Stimulated activated CD4-positive, alpha-beta T cell treated with anti-CD3 and anti-CD28 coated beads, TNF-alpha, amount 100 ng/mL, for 48 hours (primary cell): Measurements from ENCODE around the gene NOL7.
A peak's percentile ranks its signal among the peaks of the same experiment; 100 is the strongest.

Source experiments
- DNase-seq, 3 donors: peaks; one replicate each; pipeline ENCODE4 v3.0.0-alpha.2; 2020; ENCODE audit warnings: low read depth in 3 of 3

NOL7 gene

DNA sequence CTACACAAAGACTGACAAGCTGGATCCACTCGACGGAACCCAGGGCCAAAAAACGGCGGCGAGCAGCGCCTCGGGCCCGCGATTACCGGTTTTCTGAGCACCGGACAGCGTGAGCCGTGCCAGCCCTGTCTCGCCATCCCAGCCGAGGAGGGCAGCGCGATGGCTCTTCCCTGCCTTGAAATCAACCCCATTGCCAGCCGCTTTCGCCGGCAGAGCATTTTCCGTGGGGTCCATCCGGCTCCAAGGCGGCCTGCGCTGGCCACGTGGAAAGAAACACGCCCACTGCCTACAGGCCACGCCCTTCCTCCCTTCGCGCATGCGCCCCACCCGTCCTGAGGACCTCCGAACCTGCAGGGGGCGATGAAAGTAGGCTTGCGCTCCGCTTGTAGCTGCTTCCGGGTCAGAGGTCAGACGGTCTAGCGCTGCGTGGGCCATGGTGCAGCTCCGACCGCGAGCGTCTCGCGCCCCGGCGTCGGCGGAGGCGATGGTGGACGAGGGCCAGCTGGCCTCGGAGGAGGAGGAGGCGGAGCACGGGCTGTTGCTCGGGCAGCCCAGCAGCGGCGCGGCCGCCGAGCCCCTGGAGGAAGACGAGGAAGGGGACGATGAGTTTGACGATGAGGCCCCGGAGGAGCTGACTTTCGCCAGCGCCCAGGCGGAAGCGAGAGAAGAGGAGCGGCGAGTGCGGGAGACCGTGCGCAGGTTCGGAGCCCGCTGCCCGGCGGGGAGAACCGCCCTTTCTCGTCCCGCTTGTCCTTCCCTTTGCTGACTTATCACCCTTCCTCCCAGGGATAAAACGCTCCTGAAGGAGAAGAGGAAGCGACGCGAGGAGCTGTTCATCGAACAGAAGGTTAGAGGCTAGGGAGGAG lies at the start of gene NOL7:
Gene NOL7 (plus strand): TSS at position 410 of the 866 bp plus-strand sequence. CDS start 24 bp downstream, at position 434.
- peak; percentile 97 to 99 (median 99) for DNase-seq

DNA sequence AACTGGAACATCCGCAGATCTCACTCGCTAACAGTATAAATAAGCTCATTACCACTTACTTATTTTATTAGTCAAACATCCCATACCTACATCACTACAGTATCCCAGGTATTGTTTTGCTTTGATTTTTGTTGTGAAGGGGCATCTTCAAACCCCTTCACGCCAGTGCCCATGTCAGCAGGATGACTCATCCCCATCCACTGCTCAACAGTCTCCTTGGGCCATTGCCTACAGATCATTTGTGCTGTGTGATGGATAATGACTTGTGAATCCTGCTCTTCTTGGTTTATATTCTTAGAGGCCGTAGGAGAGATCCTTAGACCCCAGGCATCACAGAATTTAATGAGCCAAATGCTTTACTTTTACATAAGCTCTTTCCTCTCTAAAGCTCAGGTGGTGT lies 49.2 kb upstream of the NOL7 start:
- DNase-seq, result no peak

DNA sequence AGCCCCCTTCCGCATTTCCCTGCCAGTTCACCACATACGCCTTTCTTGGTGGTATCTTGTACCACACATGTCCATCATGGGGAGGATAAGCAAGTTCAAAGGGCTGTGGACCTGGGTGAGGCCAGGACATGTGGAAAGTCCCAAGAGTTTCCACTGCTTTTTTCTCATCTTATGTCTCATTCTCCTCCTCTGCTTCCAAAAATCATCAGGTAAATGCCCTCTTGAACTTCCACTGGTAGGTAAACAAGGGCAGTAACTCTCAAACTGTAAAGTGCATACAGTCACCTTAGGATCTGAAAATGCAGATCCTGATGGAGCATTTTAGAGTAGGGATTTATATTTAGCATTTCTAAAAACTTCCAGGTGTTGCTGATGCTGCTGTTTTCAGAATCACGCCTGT lies 48.6 kb upstream of the NOL7 start:
- DNase-seq, result no peak

DNA sequence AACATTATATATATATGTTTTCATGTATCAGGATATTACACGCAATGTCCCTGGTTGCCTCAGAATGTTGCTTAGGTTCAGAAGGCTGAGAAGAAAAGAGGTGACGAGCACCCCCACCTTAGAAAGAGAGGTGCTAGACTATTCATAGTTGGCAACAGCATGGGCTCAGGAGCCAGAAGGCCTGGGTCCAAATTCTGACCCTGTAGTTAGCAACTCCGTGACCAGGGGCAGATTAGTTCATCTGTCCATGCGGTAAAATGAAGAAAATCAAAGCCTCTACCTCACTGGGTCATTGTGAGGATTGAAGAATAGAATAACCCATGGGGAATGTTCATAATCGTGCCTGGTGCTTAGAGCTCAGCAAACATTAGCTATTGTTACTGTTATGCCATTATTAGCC lies 46.2 kb upstream of the NOL7 start:
- DNase-seq, result no peak

DNA sequence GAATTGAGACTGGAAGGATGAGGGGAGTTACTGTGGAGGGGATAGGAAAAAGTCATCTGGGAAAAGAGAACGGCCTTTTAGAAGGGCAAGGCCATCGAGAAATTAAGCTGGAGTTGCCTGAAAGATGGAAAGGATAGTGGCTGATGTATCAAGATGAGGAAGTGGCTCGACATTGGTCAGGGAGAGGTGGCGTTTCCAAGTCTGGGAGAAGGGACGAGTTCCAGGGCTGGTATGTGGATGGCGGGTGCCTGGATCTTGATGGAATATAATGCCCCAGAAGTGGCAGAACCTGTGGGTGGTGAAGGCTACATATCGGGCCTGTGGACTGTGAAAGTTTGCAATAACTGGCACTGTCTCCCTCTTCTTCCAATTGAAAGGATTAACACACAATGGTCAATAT lies 42.9 kb upstream of the NOL7 start:
- DNase-seq, result no peak

DNA sequence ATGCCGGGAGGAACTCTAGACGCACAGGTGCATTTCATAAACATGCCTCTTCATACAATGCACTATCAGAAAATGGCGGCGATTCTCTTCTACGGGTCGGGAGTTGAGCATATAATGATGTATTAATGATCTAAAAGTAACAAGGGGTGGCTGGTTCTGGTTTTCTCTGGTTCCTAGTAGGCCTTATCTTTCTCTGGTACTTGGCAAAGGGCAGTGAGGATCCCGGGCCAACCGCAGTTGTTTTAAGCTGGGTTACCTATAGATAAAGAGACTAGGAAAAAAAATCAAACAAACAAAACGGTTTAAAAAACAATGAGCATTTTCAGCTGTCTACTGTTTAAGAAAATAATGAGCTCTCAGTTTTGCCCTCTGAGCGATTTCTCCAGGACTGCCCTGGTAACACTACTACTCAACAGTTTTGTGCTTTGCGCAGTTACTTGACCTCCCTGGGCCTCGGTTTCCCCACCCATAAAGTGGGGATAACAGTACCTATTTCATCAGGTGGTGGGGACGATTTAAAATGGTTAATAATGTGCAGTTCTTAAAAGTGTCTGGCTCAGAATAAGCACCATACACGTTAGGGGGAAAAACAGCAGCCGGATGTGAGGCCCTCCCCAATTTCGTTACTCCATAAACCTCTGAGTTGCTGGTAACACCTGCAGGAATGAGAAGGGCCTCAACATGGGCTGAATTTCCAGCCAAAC lies 42.0 kb upstream of the NOL7 start:
- no peak for DNase-seq

DNA sequence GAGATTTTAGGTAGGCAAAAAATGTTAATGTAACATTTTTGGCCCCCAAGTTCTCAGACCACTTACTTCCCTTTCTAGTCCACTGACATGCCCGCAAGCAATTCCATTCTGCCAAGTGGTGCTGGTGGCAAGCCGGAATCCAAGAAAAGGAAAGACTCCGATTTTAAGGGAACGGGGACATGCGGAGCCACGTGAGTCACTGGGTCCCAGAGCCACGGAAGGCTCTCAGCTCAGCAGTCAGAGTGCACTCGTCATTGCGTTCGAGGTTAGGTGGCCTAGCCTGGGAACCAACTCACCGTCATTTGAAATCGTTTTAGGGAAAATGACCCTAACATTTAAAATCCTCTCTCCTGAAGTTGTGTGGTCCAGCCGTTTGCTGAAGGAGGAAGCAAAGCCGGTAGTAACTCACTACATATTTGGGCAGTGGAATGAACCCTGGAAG lies 41.4 kb upstream of the NOL7 start:
- no peak for DNase-seq

DNA sequence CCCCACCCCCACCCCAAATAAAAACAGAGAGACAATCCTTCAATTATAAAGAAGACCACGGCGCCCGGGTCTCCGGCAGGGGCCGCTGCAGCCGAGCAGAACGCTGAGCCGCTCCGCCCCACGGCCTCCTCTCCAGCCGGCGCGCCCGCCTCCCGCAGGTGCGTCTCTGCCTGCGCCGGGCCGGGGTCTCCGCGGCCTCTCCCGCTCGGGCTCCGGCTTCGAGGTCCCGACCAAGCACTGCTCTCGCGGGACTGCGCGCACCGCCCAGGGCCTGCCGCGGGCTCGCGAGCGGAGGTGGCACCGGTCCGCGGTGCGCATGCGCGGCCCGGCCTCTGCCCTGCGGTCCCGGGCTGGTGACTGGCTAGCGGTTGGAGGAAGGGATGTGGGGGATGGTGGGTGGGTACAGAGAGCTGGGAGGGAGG lies 41.0 kb upstream of the NOL7 start:
- peak; percentile 77 to 96 (median 87) for DNase-seq

DNA sequence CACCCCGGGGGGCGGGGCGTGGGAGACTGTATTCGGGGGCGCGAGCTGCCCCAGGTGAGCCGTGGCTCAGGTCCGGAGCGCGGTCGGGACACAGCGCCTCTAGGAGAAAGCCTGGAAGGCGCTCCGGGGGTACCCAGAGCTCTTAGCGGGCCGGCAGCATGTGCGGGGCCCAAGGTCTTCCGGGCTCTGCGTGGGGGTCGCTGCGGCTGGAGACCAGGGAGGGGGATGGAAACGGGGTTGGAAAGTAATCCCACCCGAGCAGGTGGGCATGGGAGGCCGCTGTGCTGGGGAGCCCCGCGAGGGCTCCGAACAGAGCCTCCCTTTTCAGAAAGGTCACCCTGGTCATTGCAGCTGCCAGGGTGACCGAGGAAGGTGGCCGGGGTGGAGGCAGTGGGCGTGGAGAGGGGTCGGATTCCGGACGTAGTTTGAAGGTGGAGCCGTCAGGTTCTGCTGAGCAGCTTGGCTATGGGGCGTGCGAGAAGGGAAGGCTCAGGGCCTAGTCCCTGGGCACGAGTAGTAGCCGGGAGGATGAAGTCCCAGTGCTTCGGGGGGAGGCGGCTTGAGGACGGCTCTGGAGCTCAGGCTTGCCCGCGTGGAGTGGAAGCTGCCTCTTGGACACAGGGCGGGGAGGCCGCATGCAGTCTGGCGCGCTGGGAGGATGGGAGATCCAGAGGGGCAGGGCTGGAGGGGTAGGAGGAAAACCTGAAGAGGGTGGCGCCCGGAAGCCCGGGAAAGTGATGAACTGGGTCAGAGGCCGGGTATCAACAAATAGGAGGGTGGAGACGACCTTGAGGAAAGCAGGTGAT lies 40.4 kb upstream of the NOL7 start, which contains the start of gene SIRT5:
Gene SIRT5 (plus strand): TSS at position 31 of the 806 bp plus-strand sequence. CDS start 9,510 bp downstream, outside the sequence.
- peak; percentile 61 to 76 (median 71) for DNase-seq

DNA sequence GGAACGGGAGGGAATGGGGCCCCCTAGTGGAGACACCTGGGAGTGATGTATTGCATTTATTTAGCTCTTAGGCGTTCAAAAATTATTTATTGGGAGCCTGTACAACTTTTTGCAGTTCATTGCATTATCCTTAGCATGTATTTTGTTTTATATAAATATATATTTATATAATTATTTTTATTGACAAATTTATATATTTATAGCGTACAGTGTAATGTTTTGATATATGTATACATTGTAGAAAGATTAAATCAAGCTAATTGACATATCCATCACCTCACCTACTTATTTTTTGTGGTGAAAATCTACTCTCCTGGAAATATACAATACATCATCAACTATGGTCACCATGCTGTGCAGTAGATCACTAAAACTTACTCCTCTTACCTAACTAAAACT lies 39.8 kb upstream of the NOL7 start:
- no peak for DNase-seq

DNA sequence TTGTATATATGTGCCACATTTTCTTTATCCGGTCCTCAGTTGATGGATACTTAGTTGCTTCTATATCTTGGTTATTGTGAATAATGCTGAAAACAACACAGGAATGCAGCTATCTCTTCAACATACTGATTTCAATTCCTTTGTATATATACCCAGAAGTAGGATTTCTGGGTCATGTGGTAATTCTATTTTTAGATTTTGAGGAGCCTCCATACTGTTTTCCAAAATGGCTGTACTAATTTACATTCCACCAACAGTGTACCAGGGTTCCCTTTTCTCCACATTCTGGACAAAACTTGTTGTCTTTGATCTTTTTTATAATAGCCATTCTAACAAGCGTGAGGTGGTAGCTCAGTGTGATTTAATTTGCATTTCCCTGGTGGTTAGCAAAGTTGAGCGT lies 39.1 kb upstream of the NOL7 start:
- DNase-seq, result no peak

DNA sequence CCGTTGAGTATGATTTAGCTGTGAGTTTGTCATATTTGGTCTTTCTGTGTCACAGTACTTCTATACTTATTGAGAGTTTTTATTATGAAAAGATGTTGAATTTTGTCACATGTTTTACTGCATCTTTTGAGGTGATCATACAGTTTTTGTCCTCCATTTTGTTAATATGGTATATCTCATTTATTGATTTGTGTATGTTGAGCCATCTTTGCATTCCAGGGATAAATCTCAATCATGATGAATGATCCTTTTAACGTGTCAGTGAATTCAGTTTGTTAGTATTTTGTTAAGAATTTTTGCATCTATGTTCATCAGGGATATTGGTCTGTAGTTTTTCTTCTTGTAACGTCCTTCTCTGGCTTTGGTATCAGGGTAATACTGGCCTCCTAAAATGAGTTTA lies 37.2 kb upstream of the NOL7 start:
- no peak for DNase-seq

DNA sequence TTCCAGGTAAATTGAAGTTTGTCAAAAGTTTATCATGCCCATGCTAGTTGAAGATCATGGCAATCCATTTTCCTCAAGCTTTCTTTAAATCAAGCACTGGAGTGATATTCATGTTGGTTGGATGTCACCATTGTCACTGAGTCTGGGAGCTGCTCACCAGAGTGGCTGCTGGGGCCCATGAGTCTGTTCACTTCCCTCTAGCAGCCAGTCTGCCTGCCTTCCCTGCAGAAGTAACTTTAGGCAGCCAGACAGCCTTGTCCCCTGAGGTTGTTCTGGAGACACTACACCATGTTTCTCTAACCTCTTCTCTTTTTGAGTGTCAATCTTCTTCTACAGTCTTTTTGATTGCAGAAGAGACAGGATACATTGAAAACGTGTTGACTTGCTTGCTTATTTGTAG lies 35.2 kb upstream of the NOL7 start:
- DNase-seq, result no peak

DNA sequence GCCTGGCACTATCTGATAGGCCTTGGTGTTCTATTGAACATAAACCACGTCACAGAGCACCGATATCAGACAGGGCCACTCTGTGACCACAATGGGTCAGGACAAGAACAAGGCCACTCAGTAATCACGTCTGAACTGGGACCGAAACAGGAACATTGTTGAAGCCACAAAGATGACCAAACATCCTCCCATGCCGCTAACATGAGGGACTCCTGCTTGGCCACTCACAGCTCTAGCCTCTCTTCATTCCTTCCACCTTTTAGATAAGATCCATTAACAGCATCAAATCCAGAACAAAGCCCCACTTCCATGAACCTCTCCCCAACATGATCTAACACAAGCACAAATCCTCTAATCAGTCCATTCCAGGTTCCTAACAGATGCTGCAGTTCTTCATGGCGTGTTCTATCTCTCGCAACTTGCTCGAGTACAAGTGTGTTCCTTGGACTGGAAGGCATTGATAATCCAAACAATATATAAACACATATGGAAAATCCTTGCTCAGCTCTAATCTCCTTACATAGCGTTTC lies 33.4 kb upstream of the NOL7 start:
- DNase-seq, result no peak

DNA sequence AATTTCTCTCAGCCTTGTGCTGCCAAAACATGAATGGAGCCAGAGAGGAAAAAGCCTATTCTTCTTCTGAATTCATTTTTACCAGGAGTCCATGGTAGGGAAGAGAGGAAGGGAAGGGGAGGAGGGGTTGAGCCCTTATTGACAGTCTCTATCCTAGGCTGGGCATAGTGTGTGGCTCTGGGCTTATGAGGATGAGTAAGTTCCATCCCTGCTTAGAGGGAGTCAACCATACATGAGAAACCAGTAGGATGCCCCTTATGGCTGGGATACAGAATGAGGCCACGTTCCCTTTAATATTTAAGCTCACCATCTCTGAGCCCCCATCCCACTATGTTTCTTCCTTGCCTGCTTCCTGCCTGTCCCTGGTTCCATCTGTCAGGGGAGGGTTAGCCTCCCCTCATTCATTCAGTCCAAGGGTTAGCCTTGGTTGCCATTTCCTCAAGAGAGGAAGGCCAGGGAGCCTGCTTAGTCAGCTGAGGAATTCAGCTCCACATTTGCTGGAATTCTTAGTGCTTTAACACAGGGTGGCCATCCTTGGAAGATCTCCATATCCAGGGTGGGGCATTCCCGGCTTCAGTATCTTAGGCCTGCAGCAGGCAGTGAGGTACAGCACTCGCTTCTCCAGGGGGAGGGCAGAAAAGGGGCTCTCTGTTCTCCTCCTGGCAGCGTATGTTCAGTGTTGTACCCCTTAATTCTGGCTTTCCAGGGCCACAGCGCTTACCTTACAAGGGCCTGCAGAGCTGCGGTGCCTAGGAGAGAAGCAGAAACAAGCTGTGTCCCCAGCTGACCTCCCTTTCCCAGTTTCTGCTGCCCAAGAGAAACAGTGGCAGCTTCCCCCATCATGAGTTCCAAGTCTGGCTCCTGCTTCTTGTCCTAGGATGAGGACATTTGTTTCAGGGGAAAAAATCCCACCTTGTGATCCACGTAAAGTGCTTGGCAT lies 28.3 kb upstream of the NOL7 start:
- no peak for DNase-seq

DNA sequence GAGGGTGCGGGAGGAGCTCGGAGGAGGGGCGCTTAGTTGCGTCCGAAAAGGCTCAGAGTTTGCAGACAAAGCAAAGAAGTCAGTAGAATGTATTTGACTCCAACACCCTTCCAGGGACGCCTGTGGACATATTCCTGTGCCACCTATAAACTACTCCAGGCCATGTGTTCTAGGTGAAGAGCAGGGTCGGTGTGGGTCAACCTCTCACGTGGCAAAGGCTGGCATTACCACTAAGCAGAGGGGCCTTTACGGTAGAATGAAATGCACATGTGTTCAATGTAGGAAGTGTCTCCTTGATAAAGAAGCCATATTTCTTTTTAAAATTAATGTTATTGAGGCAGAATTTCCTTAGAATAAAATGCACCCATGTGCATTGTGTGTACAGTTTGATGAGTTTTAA lies 25.3 kb upstream of the NOL7 start:
- no peak for DNase-seq

DNA sequence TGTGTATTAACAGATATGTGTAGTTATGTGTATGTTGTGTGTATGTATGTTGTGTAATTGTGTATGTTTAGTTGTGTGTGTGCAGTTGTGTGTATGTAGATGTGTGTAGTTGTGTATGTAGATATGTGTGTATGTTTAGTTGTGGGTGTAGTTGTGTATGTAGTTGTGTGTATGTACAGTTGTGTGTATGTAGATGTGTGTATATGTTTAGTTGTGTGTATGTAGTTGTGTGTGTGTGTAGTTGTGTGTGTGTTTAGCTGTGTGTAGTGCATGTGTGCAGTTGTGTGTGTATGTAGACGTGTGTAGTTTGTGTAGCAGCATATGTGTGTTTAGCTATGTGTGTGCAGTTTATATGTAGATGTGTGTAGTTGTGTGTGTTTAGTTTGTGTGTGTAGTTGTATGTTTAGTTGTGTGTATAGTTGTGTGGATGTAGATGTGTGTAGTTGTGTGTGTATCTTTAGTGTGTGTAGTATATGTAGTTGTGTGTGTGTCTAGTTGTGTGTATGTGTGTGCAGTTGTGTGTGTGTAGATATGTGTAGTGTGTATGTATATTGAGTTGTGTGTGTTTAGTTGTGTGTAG lies 24.5 kb upstream of the NOL7 start:
- DNase-seq, result no peak

DNA sequence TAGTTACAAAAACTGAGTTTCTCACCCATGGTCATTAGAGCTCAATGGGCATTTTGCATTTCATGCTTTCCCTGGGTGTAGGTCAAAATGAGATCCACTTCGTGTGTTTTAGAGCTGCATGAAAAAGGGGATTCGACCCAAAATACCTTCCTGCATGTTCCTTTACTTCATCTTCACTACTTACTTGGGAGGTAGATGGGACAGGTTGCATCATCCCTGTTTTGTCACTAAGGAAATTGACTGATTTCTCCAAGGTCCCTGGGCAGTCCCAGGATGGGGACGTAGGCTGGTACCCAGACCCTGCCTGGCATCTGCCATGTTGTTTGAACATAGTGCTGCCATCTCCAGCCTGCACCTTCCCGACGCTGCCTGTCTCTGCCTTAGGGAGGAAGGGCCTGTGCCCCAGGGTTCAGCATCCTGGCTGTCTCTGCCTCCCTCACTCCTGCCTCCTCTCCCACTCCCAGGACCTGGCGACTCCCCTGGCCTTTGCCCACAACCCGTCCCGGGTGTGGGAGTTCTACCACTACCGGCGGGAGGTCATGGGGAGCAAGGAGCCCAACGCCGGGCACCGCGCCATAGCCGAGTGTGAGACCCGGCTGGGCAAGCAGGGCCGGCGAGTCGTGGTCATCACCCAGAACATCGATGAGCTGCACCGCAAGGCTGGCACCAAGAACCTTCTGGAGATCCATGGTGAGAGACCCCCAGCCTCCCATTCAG lies 23.8 kb upstream of the NOL7 start:
- no peak for DNase-seq

DNA sequence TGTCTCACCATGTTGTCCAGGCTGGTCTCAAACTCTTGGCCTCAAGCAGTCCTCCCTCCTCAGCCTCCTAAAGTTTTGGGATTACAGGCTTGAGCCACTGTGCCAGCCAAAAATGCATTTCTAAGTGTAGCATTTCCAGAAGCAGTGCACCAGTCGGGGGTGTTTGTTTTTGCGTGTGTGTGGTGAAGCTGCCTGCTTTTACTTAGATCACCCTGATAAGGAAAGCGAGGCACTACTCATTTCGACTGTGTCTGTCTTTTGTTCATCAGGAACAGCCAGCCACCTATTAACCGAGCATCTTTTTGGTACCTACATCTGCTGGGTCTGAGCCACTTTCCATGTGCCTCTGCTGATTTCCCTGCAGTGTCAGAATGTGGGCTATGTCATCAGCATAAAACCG lies 22.0 kb upstream of the NOL7 start:
- no peak for DNase-seq

DNA sequence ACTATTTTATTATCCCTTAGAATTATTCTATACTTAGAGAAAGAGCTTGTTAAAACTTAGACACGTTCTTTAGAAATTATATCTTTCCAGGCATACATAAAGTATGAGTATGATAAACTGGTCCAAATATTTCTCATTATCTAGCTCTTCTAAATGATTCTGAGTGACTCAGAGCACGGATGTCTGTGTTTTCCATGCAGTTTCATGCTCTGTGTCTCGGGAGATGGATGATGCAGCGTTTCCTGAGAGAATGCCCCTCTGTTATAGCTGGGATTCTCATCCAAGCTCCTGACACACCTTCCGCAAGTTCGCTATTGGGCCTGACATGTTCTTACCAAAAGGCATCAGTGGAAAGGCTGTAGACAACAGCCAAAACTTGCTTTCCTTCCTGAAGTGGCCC lies 21.4 kb upstream of the NOL7 start:
- DNase-seq, result no peak
